HG02943 (cell line): Measurements from ENCODE around the gene LTK.

ENCODE experiments used
- ATAC-seq: cut with Tn5 transposase; IDR thresholded peaks from one replicate; pipeline ENCODE4 v1.9.1; 2021; ENCODE audit warnings: mild to moderate bottlenecking, low read depth, moderate library complexity; ENCODE audit not compliant: unreplicated experiment

LTK gene

DNA sequence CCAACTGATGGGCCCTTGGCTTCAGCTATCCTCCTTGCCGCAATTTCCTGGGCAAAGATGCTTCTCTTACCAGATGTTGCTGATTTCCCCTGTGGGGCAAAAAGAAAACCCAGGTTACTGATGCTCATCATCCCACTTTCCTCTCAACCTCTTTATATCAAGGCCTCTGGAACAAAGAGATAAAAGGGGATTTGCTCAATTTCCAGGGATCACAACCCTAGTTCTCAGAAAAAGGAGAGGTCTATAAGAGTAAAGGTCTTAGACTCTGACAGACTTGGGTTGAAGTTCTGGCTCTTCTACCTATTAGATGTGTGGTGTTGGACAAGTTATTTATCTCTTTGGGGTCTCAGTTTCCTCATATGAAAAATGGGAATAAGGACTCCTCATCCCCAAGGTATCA lies 21.9 kb upstream of the LTK start:
- no peak for ATAC-seq

DNA sequence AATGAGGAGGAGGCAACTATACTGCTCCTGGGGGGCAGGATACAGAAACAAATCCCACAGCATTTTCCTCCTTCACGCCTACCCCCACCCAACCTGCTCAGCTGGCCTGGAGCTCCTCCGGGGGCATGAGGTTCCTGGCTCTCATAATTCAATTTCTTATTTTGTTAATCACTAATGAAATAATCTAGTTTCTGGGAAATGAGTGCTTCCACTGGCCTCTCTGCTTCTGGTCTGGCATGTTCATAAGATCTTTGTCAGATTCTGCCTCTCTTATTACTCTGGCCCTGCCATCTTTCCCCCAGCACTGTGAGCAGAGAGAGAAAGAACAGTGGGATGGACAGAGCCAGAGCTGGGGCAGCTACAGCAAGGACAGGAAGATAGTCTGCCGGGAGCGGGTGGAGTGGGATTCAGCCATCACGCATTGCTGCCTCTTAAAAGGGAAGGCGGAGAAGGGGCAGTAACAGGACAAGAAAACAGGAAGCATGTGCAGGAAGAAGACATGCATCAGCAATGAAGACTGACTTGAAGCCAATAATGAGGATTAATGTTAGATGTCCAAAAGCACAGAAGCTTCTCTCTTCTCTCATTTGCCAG lies 16.8 kb upstream of the LTK start:
- no peak for ATAC-seq

DNA sequence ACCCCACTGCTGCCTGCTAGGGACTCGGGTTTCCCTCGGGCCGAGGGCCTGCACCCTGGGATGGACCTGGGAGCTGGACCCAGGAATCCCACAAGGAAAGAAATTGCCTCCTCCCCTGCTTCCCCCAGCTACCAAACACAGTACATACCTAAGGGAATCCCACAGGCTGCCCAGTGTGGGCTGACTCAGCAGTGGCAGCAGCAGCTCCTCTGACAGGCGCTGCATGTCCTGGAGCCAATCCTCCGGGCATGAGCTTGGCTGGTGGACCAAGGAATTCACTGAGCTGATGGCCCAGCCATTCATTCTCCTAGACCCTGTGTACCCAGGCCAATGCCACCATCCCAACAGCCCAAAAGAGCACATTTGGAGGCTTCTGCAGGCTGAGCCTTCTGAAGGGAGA lies 9.5 kb upstream of the LTK start:
- no peak for ATAC-seq

DNA sequence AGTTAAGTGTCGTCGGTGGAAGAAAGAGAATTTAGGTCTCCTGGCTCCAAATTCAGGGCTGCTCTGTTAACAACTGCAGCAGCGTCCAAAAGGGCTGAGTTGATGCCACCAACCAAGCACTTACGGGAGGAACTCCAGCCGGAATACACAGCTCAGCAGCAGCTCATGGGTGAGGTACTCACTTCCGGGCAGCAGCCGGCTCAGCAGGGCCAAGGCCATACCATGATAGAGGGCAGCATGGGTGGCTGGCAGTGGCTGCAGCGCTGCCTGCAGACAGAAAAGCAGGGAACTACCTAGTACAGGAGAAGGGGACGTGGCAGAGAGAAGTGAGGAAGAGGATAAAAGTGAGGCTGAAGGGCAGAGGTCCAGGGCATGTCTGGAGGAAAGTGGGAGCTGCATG lies 8.0 kb upstream of the LTK start:
- no peak for ATAC-seq

DNA sequence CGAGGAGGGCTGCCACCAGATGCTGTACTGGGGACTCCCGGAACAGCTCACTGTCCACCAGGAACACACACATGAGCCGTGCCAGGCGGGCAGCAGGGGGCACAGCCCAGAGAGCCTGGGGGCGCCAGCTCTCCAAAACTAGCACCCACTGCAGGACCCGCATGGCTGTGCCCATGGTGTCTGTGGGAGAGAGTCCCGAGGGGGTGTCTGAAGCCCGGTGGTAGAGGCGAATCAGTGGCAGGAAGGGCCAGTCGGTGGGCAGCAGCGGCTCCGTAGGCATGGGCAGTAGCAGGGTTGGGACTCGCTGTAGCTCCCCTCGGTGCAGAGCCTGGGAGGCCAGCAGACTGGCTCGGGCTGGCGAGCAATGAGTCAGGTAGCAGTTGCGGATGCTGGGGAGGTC lies 7.0 kb upstream of the LTK start:
- no peak for ATAC-seq

DNA sequence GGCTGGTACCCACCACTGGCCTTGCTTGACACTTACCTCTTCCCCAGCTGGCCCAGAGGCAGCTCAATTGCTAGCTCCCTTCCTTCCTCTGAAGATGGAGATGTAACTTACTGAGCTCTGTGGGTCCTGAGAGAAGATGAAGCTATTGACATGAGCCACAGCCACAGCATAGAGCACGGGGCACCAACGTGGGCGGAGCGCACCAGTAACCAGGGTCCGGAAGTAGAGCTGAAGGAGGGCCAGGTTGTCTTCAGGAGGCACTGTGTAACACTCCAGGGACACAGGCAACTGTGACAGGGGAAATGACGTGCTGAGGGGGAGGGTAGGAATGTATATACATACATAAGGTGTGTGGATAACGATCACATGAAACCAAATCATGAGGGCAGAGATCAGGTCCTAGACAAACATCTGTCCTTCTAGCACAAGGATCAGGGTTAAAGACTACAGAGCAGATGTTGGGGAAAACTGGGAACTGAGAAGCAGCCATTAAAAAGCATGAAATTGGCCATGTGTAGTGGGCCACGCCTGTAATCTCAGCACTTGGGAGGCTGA lies 4.3 kb upstream of the LTK start:
- ATAC-seq, result no peak

DNA sequence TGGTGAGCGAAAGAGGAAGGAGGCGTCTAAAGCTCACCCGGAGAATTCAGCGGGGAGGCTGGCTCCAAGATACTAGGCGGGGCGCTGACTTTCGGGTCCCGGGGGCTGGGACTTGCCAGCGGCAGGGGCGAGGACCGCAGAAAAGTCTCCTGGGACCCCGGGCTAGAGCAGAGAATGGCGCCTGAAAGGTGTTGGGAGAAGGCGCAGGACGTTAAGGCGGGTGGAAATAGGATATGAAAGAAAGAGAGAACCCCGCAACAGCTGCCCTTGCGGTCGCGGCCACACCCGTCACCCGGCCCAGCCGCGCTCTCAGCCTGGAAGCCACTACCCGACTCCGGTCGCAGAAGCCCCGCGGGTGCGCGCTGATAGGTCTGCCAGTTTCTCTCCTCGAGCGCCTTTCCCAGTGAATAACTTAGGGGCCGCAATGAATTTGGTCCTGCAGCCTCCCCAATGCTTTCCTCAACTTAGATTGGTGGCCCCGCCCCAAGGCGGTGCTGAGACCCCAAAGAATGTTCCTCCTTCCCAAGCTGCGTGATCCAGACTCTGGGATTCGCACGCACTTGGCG lies 604 bp downstream of the LTK start:
- no peak for ATAC-seq

DNA sequence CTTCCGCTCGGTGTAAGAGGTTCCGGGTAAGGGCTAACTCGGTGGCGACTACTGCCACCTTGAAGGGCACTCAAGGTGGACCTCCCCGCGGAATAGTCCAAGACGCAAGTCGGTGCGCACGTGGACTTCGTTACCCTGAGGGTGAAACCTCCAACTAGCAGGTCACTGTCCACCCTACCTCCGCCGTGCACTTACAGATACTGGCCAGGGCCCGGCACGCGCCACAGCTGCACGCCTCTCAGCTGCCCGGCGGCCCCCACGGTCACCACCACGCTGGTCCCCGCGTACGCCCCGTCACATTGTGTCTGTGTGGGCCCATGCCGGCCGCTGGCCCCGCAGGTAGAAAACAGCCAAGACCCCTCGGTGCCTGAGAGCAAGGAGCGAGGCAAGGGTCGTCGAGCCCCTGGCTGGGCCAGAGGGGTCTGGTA lies 1.1 kb downstream of the LTK start:
- no peak for ATAC-seq

DNA sequence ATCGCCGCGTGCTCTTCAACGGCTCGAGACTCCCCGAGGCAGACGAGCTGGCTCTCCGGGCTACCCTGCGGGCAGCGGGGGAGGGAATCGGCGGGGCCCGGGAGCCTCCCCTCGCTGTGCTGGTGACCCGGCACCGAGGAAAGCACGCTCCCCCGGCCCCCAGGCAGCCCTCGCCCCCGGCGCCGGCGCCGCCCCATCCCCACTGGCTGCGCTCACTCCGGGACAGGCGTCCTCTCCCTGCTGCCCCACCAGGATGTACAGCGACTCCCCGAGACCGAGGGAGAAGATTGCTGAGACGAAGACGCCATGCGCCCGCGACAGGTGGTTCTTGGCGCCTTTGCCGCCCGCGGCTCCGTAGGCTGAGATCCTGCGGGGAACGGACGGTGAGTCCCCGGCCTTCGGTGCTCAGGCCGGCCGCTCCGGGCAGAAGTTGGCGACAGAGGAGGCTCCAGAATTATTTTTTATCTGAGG lies 1.7 kb downstream of the LTK start:
- no peak for ATAC-seq

DNA sequence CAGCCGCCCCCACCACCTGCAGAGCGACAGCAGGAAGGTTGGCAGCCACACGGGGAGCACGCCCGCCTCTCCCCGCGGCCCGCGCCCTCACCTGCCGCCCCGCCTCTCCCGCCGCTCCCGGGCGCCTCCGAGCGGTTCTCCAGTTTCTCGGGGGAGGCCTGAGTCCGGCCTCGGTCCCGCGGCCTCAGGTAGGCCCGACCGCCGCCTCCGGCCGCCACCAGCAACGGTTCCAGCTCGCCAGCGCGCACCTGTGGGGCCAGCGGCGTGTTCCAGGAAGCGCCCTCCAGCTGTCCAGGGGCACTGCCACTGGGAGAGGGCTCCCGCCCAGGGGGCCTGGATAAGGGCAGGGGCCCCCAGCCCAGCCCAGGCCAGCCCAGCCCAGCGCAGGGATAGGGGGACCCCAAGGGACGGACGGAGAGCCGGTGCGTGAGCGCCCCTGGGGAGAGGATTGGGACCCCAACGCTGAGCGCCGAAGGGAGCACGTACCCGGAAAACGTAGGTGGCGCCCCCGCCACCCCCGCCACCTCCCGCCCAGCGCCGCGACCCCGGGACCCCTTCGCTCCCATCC lies 2.2 kb downstream of the LTK start:
- no peak for ATAC-seq

DNA sequence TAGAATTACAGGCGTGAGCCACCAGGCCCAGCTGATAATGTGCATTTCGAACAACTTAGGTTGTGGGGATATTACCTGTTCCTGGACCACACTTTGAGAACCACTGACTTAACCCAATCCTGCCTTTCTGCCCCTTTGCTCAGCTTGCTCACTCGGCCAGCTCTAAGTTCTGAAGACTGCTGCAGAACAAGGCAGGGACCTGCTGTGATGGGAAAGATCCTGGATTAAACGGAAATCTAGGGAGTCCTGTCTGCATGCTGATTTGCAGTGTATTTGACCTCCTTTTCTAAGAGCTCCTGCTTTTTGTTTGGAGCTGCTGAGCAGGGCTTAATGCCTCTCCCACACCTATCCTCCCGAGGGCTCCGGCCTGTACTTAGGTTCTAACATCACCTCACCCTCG lies 2.9 kb downstream of the LTK start:
- no peak for ATAC-seq

DNA sequence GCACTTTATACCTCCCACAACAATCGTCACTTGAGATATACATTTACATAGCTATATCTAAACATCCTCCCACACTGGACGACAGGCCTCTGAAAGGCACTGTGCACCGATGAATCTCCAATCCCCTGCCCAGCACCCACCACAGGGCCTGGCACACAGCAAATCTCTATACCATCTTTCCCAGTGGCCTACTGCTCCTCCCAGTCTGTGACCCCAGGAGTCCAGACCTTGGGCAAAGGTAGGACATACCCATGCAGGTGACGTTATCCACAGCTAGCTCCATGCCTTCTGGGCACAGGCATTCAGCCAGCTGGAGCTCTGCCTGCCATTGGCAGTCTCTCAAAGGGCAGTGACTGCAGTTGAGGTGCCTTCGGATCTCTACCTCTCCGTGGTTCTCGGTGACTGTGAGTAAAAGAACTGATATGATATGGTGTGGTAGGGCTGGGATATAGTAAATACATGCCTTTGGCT lies 5.8 kb downstream of the LTK start:
- ATAC-seq, result no peak

DNA sequence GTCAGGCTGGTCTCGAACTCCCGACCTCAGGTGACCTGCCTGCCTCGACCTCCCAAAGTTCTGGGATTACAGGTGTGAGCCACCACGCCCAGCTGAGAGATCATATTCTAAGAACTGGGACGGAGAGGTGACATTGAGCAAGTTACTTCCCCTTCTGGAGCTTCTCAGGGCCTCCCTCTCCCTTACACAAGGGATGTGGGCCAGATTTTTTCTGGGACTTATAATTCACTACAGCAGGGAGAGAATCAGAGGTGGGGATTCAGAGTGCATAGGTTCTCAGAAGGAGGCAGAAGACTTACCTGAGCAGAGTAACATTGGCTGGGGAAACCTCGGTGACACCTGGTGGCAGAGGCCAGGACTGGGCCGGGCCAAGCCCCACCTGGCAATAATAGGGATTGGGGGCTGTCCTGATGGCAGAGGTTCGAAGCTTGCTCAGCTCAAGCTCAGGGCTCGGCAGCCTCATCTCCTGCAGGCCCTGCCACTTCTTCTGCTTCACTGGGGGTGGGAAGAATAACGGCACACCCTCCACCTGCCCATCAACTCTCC lies 6.8 kb downstream of the LTK start:
- ATAC-seq, result no peak

DNA sequence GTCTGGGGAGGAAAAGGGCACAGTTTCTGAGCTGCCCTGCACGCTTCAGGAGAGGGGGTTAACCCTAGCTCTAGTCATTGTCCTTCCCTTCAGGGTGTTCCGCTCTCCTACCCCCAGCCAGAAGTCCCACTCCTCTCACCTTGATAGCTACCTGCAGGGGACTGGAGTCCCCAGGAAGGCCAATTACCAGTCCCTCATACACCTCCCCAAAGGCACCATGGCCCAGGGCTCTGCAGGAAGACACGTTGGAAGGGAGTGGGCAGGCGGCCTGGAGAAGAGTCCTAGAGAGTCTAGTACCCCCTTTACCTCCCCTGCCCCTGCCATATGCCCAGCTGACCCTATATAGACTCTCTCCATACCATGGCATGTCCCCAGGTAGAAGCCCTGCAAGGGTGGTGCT lies 7.9 kb downstream of the LTK start:
- no peak for ATAC-seq

DNA sequence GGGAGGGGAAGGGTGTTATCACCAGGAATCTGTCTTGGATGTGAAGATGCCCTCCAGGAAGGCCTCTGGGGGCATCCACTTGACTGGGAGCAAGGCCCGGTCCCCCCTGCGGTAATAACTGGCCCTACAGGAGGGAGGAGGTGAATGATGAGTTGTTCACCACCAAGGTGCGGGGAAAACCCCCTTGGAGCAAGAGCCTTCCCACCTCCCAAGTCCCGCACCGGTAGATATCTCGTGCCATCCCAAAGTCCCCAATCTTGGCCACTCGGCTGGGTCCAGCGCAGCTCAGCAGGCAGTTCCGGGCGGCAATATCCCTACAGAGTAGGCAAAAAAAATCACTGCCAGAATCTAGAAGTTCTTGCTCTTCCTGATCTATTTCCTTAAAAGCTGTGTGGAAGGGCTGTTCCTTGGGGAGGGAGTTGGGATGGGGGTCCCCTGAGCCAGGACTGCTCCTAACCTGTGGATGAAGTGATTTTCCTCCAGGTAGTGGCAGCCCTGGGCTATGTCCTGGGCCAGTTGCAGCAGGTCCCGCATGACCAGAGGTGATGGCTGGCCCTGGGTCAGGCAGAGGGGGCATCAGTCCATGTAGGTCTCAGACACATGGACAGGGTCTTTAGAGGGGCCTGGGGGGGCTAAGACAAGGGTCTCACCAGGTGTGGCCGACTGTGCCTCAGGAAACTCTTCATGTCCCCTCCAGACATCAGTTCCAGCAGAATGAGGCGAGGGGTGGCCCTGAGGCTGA lies 8.7 kb downstream of the LTK start:
- ATAC-seq, result no peak

DNA sequence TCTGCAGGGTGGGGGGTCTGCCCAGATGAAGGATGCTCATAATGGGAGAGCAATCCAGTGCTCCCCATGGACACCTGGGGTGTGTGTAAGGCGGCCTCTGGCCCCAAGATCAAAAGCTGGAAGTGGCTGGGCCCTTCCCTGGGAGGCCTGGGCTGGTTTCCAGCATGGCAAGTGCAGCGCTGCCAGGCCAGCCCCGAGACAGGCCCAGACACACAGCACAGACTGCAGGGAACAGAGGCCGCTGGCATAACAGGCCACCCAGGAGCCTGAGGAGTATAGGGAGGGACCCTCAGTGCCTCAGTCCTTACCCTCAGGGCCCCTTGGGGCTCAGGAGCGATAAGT lies 10.0 kb downstream of the LTK start:
- ATAC-seq, result no peak

DNA sequence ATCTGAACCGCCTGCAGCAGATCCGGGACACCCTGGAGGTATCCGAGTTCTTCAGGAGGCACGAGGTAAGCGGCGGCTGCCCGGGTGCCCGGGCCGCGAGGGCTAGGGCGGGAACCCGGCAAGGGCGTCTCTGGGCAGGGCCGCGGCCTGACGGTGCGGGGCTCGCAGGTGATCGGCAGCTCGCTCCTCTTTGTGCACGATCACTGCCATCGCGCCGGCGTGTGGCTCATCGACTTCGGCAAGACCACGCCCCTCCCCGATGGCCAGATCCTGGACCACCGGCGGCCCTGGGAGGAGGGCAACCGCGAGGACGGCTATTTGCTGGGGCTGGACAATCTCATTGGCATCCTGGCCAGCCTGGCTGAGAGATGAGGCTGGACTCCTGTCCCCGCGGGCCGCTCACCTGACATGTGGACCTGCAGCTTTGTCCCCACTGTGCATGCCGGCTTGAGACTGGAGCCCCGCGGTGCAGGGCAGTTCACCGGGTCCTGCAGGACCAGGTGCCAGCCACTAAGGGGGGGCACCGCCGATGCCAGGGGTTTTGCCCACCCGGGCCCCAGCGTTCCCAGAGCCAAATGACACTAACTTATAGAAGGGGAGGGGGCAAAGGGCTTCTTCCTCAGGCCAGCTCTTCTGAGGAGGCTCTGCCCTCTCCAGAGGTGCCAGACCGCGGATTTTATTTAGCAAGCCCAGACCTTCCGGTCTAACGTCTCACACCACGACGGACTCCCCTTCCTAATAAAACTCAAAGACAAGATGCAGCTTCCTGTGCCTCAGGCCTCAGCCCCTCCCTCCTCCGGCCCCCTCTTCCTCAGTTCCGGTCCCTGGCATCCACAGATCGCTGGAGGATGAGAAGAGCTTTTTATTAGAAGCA lies 10.6 kb downstream of the LTK start:
- no peak for ATAC-seq

DNA sequence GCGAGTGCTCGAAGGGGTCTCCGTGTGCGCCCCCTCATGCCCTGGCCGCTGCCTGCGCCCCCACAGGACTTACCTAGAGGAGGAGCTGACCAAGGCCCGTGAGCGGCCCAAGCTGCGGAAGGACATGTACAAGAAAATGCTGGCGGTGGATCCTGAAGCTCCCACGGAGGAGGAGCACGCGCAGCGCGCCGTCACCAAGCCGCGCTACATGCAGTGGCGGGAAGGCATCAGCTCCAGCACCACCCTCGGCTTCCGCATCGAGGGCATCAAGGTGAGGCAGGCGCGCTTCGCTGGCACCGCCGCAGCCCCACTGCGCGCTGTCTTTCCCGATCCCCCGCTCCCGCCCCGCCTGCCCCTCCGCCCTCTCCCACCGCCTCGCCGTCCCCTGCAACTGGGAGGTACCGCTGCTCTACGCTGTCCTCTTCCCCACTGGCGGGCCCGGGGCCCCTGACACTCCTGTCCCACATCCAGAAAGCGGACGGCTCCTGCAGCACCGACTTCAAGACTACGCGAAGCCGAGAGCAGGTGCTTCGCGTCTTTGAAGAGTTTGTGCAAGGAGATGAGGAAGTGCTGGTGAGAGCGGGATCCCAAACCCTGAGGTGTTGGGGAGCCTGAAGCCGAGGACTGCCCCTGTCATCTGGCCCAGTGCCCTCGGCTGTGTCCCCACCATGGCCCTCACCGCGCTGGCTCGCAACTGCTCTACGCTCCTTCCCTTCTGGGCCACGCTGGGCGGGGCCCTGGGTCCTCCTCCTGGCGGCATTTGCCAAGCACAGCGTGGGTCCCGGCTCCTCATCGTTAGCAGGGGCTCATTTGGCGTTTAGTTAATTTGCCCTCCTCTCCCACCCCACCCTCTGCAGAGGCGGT lies 11.5 kb downstream of the LTK start:
- no peak for ATAC-seq

DNA sequence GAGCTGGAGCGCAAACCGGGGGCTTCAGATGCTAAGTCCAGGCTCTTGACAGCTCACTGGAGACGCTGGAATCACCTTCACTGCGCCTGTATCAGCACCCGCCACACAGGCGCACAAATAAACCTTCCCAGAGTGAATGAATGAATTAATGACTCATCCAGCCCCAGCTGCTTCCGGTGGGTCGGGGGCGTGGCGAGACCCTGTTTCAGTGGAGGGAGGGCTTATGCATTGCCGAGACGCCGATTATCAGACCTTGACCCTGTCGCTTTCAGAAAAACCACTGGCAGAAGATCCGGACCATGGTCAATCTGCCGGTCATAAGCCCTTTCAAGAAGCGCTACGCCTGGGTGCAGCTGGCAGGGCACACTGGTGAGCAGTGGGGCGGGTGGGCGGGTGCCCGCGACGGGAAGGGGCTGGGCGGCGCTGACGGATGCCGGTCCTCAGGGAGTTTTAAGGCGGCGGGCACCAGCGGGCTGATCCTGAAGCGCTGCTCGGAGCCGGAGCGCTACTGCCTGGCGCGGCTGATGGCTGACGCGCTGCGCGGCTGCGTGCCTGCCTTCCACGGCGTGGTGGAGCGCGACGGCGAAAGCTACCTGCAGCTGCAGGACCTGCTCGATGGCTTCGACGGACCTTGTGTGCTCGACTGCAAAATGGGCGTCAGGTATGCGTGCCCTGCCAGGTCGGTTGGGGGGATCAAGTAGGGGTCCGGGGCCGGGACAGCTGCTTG lies 12.3 kb downstream of the LTK start:
- ATAC-seq, result no peak
